Central memory CD8-positive, alpha-beta T cell (primary cell): ENCODE data around the gene MPC1.
"Not testable (repeated sequence)": the region's sequence is repeated elsewhere in the genome, so short reads cannot be mapped to it uniquely, and the experiment has no call there.

Experiments
- ATAC-seq: fragments of 150-1000 bp; cut with Tn5 transposase; replicated peaks from 2 replicates; pipeline ENCODE4 v1.10.0; 2022; ENCODE audit warnings: mild to moderate bottlenecking, moderate FRiP score, moderate number of reproducible peaks; ENCODE audit not compliant: poor library complexity, severe bottlenecking; ENCODE audit errors: extremely low read depth
- DNase-seq, 2 donors: peaks; one replicate each; pipeline ENCODE4 v3.0.0; 2021; ENCODE audit warnings: low spot score in 2 of 2
- H3K27ac Mint-ChIP-seq: one replicate; pipeline ENCODE4 v1.8.0; 2022; ENCODE audit warnings: low read depth, mild to moderate bottlenecking, moderate library complexity, mixed read lengths
- H3K27me3 Mint-ChIP-seq: one replicate; pipeline ENCODE4 v1.8.0; 2022; ENCODE audit warnings: mixed read lengths
- H3K36me3 Mint-ChIP-seq: one replicate; pipeline ENCODE4 v1.8.0; 2022; ENCODE audit warnings: mild to moderate bottlenecking, moderate library complexity, mixed read lengths; ENCODE audit not compliant: insufficient read depth
- H3K4me1 Mint-ChIP-seq: one replicate; pipeline ENCODE4 v1.8.0; 2022; ENCODE audit warnings: mixed read lengths
- H3K4me3 Mint-ChIP-seq: one replicate; pipeline ENCODE4 v1.8.0; 2022; ENCODE audit warnings: mild to moderate bottlenecking, moderate library complexity, mixed read lengths
- H3K9me3 Mint-ChIP-seq: one replicate; pipeline ENCODE4 v1.8.0; 2022; ENCODE audit warnings: mixed read lengths

Gene MPC1

DNA sequence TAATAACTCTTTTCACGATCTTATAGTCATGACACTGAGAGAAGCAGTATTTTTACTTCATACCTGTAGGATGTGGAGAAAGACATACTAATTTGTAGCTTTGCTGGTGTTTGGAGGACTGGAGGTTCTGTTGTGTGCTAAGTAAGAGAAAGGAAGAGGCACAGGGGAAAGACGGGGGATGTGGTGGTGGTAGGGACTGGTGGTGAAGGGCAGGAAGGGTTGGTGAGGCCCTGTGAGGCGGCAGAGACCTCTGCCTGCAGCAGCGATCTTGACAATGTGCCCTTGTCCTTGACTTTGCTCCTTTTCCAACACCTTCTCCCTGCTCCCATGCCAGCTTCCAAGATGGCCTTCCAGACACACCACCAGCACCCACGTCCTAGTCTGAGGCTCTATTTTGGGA, 32.6 kb upstream of the MPC1 start:
- H3K4me3 Mint-ChIP-seq = peak overlapping the region; percentile 68
- peaks cover 22% of the 10 kb centered on the region for H3K36me3 Mint-ChIP-seq
- ATAC-seq (peak; percentile 35), DNase-seq (peak in 1 of 2 donors; percentile 56)
- H3K4me1 Mint-ChIP-seq = peaks cover 91% of the 10 kb centered on the region
- H3K27ac Mint-ChIP-seq = peak overlapping the region; percentile 95
- H3K9me3 Mint-ChIP-seq = peaks cover 13% of the 10 kb centered on the region
- no peaks in the 10 kb centered on the region for H3K27me3 Mint-ChIP-seq

DNA sequence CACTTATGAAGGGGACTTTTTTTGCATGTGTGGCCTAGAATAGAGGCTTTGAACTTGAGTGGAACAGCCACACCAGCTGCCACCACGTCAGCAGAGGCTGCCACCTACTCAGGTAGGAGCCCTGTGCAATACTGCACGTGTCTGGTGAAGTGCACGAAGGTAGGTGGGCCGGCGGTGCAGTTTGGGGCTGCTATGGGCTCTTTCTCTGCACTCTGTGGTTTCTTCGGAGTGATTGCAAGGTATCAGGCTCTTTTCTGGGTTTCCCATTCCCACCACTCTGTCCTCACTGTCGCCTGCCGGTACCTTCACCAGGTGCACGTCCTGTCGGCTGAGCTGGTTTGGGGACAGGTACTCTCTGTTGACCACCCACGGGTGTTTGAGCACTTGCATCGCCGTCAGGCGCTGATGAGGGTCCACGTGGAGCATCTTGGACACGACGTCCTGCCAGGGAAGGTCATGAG, 30.8 kb upstream of the MPC1 start:
- DNase-seq = no peak
- peaks cover 13% of the 10 kb centered on the region for H3K9me3 Mint-ChIP-seq
- peak overlapping the region; percentile 43 for H3K4me3 Mint-ChIP-seq
- peak overlapping the region; percentile 95 for H3K27ac Mint-ChIP-seq
- peaks cover 16% of the 10 kb centered on the region for H3K36me3 Mint-ChIP-seq
- H3K27me3 Mint-ChIP-seq = no peaks in the 10 kb centered on the region
- no peak for ATAC-seq
- H3K4me1 Mint-ChIP-seq = peaks cover 82% of the 10 kb centered on the region

GRCh38 chr6:166412911-166413384, 30.2 kb upstream of the MPC1 start:
- peaks cover 14% of the 10 kb centered on the region for H3K36me3 Mint-ChIP-seq
- DNase-seq = no peak
- H3K27me3 Mint-ChIP-seq = no peaks in the 10 kb centered on the region
- peak overlapping the region; percentile 95 for H3K27ac Mint-ChIP-seq
- no peak for ATAC-seq
- peaks cover 76% of the 10 kb centered on the region for H3K4me1 Mint-ChIP-seq
- H3K4me3 Mint-ChIP-seq = peak overlapping the region; percentile 43
- peaks cover 13% of the 10 kb centered on the region for H3K9me3 Mint-ChIP-seq

- Mint-ChIP-seq H3K4me1 (peaks cover 70% of the 10 kb centered on the region), H3K27ac (peak overlapping the region; percentile 78), H3K27me3 (no peaks in the 10 kb centered on the region), H3K4me3 (peak overlapping the region; percentile 61), H3K9me3 (peaks cover 13% of the 10 kb centered on the region), H3K36me3 (peaks cover 11% of the 10 kb centered on the region)
- DNase-seq (no peak), ATAC-seq (no peak)
Observed at GRCh38 chr6:166412156-166412910, 29.6 kb upstream of the MPC1 start.

GRCh38 chr6:166411721-166412151, 29.0 kb upstream of the MPC1 start:
- Mint-ChIP-seq H3K9me3 (peaks cover 11% of the 10 kb centered on the region), H3K4me3 (peak overlapping the region; percentile 61), H3K36me3 (peaks cover 6% of the 10 kb centered on the region), H3K27ac (peak overlapping the region; percentile 78), H3K4me1 (peaks cover 64% of the 10 kb centered on the region), H3K27me3 (no peaks in the 10 kb centered on the region)
- ATAC-seq = peak; percentile 81
- peak in 1 of 2 donors; percentile 35 for DNase-seq

DNA sequence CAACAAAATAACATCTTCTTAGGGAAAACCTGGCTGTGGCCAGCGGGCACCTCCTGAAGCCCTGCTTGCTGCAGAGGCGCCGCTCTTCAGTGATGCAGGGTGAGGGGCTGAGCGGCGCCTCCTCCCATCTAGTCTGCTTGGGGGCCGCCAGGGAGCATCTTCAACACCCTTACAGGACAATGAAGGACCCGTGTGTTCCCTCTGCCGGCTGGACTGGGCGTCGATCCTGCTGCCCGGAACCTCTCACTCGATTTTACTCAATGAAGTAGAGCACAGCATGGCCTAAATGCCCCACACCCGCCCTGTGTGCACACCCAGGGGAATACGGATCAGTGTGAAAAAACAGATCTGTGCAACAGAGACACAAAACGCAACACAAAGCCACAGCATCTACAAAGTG, 28.5 kb upstream of the MPC1 start:
- ATAC-seq (peak; percentile 37), DNase-seq (no peak)
- H3K36me3 Mint-ChIP-seq = peaks cover 6% of the 10 kb centered on the region
- no peaks in the 10 kb centered on the region for H3K27me3 Mint-ChIP-seq
- H3K9me3 Mint-ChIP-seq = peaks cover 6% of the 10 kb centered on the region
- H3K4me1 Mint-ChIP-seq = peaks cover 59% of the 10 kb centered on the region
- H3K4me3 Mint-ChIP-seq = peak overlapping the region; percentile 61
- peak overlapping the region; percentile 78 for H3K27ac Mint-ChIP-seq

DNA sequence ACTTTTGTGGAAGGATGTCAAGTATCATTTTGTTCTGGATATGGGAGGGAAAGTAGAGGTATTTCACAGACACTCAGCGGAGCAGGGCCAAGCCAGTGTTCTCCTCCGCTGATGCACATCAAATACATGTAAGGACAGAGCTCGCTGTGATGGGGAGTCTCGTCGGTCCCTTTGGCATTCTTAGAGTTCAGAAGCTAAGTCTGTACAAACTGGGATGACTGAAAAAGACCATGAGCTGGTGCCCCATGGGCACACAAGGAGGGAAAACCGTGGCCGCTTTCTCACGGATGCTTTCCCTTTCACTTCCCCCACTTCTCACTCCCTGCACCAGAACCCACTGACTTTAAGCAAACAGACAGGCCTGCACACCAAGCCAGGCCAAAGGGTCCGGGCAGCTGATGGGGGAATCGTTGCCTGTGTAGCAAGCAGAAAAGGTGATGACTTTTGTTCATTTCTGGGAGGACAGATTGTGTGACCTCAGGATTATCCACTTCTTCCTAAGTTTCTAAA, 27.7 kb upstream of the MPC1 start:
- peak overlapping the region; percentile 78 for H3K27ac Mint-ChIP-seq

DNA sequence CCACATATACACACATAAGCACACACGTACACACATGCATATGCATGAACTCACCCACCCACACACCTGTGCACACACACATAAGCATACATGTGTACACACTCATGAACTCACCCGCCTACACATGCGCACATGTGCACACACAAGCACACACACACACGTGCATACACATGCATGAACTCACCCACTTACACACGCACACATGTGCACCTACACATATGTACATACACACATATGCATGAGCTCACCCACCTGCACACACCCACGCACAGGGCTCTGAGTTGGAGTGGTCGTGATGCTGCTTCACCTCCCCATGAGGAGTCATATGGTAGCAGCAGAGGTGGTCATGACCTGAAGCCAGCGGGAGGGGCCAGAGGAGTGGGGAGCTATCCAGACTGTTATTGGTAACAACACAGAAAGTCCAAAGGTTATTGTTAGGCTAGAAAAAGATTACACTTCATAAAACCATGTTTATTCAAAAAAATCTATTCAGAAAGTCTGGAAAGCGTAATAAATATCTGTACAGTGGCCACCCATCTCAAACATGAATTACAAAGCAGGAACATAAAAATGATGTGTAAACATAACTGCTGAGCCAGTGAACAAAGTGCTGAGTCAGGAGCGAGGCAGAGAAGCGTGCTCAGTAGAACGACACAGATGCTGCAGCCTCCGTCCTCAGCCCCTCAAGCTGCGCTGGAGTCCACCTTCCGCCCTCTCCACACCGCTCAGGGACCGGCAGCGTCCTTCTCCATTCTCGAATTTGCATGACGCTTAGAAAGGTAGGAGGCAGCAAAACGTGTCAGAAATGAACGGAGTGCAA, 26.4 kb upstream of the MPC1 start:
- no peaks in the 10 kb centered on the region for H3K27me3 Mint-ChIP-seq
- no peak overlapping the region for H3K27ac Mint-ChIP-seq
- H3K9me3 Mint-ChIP-seq = no peaks in the 10 kb centered on the region
- DNase-seq = no peak
- H3K36me3 Mint-ChIP-seq = peaks cover 2% of the 10 kb centered on the region
- peaks cover 39% of the 10 kb centered on the region for H3K4me1 Mint-ChIP-seq
- ATAC-seq = no peak
- no peak overlapping the region for H3K4me3 Mint-ChIP-seq

More for the DNA sequence above, 27.7 kb upstream of the MPC1 start:
- H3K9me3 Mint-ChIP-seq = no peaks in the 10 kb centered on the region
- no peak for DNase-seq
- no peak for ATAC-seq
- H3K4me1 Mint-ChIP-seq = peaks cover 51% of the 10 kb centered on the region
- H3K36me3 Mint-ChIP-seq = peaks cover 5% of the 10 kb centered on the region
- peak overlapping the region; percentile 61 for H3K4me3 Mint-ChIP-seq
- H3K27me3 Mint-ChIP-seq = no peaks in the 10 kb centered on the region

DNA sequence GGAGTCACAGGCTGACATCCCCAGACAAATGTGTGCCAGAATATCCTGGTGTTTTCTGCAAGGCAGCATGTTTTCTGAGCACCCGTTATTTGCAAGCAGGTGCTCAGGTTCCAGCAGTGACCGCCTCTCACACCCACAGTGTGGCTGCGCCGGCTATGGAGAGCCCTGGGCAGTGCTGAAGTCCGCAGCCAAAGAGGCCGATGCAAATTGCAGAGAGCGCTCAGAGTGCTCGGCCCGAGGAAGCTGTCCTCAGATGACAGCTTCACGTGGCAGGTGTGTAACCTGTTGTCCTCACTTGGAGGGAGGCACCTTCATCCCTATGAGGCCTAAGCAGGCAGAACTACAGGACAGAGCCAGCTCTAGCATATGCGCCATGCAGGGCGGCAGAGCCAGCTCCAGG, 23.5 kb upstream of the MPC1 start:
- peaks cover 18% of the 10 kb centered on the region for H3K4me1 Mint-ChIP-seq
- H3K9me3 Mint-ChIP-seq = no peaks in the 10 kb centered on the region
- DNase-seq (no peak), ATAC-seq (no peak)
- H3K36me3 Mint-ChIP-seq = no peaks in the 10 kb centered on the region
- H3K27ac Mint-ChIP-seq = no peak overlapping the region
- H3K27me3 Mint-ChIP-seq = no peaks in the 10 kb centered on the region
- H3K4me3 Mint-ChIP-seq = no peak overlapping the region

DNA sequence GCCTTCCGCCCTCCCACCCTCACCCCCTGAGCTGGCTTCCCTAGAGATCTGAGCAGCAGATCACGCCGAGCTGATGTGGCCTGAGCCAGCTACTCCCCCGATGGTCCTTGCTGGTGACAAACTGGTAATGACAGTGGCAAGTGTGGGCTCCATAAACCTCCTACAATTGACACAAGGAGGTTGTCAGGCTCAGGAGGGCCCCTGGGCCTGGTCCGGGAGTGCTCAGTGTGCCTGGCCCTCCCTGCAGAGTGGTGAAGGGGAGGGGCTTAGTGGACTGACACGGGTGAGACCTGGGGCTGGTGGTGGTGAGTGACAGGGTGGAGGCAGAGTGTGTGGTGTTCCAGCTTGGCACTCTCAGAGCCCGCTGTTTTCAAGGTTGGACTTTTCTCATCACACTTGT, 22.6 kb upstream of the MPC1 start:
- Mint-ChIP-seq H3K36me3 (no peaks in the 10 kb centered on the region), H3K4me3 (no peak overlapping the region), H3K27ac (no peak overlapping the region), H3K9me3 (no peaks in the 10 kb centered on the region), H3K4me1 (peaks cover 15% of the 10 kb centered on the region), H3K27me3 (no peaks in the 10 kb centered on the region)
- DNase-seq = no peak
- ATAC-seq = no peak

DNA sequence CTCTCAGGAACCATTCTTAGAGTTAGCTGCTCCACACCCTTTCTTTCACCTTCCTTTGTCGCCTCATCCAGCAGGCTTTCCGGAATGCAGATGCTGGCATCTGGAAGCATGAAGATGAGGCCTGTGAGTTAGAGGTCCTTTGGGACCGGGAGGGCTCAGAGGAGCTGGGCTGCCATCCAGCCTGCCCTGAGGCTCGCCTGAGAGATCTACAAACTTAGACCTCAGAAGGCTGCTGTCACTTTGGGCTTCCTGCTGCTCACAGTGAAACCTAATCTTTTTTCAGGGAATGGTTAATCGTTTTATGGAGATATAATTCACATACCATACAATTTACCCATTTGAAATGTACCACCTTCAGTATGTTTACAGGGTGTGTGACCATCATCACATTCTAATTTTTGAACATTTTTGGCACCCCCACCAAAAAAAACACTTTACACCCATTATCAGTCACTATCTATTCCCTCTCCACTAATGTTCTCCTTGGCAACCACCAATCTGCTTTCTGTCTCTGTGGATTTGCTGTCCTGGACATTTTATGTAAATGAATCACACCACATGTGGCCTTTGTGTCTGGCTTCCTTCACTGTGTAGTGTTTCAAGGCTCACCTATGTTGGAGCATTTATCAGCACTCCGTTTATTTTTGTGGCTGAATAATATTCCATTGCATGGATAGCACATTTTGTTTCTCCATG, 20.0 kb upstream of the MPC1 start:
- Mint-ChIP-seq H3K36me3 (no peaks in the 10 kb centered on the region), H3K4me3 (no peak overlapping the region), H3K27me3 (peaks cover 11% of the 10 kb centered on the region), H3K9me3 (no peaks in the 10 kb centered on the region), H3K4me1 (peaks cover 6% of the 10 kb centered on the region), H3K27ac (no peak overlapping the region)
- DNase-seq (no peak), ATAC-seq (no peak)

DNA sequence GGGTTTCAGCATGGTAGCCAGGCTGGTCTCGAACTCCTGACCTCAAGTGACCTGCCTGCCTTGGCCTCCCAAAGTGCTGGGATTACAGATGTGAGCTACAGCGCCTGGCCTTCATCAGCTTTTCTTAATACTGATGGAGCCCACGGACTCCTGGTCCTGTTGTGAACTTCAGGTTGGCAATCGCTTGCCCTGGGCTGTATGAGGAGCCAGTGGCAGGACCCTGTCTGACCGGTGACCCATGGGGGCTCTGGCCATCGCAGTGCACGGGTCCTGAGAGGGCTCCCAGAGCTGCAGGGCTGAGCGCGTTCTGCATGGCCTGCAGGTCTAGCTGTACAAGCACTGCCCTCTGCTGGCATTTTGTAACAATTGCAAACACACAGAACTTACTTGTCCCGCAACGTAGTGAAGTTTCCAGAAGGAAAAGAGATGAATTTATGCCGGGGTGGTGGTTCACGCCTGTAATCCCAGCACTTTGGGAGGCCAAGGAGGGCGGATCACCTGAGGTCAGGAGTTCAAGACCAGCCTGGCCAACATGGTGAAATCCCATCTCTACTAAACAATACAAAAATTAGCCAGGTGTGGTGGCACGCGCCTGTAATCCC, 18.0 kb upstream of the MPC1 start:
- H3K4me1 Mint-ChIP-seq, H3K36me3 Mint-ChIP-seq, H3K27ac Mint-ChIP-seq, H3K4me3 Mint-ChIP-seq, H3K9me3 Mint-ChIP-seq: not testable (repeated sequence)
- peaks cover 14% of the 10 kb centered on the region for H3K27me3 Mint-ChIP-seq
- DNase-seq (peak in 1 of 2 donors; percentile 40), ATAC-seq (peak; percentile 65)
